Measurements from ENCODE around the gene SRPK3. TPM values are rescaled to one million over a fixed set of nuclear protein-coding genes. Genes with fewer than 3 reads are reported as not detected.
A peak's percentile ranks its signal among the peaks of the same experiment; 100 is the strongest.
"Not testable (repeated sequence)": the region's sequence is repeated elsewhere in the genome, so short reads cannot be mapped to it uniquely, and the experiment has no call there.

The SRPK3 gene, protein sequence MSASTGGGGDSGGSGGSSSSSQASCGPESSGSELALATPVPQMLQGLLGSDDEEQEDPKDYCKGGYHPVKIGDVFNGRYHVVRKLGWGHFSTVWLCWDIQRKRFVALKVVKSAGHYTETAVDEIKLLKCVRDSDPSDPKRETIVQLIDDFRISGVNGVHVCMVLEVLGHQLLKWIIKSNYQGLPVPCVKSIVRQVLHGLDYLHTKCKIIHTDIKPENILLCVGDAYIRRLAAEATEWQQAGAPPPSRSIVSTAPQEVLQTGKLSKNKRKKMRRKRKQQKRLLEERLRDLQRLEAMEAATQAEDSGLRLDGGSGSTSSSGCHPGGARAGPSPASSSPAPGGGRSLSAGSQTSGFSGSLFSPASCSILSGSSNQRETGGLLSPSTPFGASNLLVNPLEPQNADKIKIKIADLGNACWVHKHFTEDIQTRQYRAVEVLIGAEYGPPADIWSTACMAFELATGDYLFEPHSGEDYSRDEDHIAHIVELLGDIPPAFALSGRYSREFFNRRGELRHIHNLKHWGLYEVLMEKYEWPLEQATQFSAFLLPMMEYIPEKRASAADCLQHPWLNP
- 0.06 TPM in 1 of 2 replicates, not detected in the other for total RNA-seq (2014; rRNA removed; shearing (Covaris generic))

DNA sequence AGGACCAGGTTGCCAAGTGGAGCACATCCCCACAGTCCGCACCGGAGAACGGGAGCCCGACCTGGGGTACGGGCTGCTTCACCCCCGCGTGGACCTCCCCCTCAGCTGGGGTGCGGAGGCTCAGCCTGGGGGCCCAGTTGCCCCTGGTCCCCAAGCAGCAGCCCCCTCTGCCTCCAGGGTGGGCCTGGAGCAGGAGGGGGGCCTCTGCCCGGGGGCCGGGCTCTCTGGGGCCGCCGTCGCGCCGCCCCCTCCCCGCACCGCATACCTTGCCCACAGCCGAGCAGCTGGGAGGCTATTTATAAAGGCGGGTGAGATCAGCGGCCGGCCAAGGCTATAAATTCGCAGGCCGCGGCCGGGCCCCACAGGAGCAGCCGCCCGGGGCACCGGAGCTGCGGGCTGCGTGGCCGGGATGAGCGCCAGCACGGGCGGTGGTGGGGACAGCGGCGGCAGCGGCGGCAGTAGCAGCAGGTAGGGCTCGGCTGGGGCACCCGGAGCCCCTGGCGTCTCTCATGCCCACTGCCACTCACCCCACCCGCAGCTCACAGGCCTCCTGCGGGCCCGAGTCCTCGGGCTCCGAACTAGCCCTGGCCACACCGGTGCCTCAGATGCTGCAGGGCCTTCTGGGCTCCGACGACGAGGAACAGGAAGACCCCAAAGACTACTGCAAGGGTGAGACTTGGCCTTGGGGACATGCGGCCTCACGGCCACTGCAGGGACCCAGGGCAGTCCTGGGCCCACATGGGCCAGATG lies at the start of gene SRPK3:
SRPK3 (plus strand) TSS at position 364 of the 750 bp plus-strand sequence; CDS start at position 410, 46 bp downstream.
- DNase-seq (ENCODE audit: low spot score), result peak; percentile 39
- in situ Hi-C loops (cut with HindIII; ENCODE audit: low sequenced_read_pairs), result no loop called here

DNA sequence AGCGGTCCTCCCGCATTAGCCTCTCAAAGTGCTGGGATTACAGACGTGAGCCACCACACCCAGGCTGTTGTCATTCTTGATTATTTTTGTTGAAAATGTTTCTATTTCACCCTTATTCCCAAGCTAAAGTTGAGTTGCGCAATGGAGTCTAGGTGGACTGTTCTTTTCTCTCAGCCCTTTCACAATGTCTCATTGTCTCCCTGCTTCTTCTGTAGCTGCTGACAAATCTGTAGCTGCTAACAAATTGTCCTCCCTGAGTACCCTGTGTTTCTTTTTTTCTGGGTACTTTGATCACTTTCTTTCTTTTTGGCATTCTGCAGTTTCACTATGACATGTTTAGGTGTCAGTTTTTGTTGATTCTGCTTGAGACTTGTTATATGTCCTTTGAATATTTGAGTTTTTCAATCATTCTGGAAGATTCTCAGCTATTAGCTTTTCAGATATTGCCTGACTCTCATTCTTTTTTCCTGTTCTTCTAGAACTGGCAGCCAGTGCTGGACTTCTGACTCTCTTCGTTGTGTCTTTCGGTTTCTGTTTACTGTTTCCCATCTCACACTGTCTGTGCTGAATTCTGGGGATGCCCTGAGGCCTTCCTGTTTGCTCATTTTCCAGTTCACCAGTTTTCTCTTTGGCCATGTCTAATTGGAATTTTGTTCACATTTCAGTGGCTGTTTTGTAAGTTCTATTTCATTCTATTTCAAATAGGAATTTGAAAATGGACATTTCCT lies 49.6 kb upstream of the SRPK3 start:
- DNase-seq (ENCODE audit: low spot score), result no peak
- in situ Hi-C loops (cut with HindIII; ENCODE audit: low sequenced_read_pairs), result no loop called here

DNA sequence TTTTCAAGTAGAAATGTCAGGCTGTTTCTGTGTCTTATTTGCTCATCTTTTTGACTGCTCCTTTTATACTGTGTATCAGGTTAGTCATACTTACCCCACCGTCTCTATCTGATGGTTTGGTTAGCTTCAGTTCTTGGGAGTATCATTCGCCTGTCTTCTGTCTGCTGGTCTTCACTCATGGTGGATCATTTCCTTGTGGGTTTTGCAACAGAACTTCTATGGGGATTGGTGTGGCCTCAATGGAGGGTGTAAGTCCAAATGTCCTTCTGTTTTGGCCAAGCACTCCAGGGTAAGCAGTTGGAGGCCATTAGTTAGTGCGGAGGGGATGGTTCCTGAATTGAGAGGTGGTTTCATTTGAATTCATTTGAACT lies 49.0 kb upstream of the SRPK3 start:
- in situ Hi-C loops (cut with HindIII; ENCODE audit: low sequenced_read_pairs), result no loop called here

DNA sequence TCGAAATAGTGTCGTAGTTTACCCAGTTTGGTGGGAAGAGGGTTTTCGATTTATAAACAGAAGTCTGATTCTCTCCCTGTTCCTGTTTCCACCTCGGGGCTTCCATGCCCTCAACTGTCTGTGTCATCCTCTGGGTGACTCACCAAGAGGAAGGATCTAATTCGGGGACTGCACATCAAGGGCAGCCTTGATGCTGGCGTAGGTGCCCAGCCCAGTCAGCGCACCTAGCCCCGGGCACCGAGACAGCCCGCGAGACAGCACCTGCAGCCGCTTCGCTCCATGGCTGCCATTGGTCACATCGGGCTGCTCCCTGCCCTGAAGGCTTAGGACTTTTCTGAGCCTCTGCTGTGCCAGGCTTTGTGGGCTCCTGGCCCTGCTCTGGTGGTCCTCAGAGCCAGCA lies 48.4 kb upstream of the SRPK3 start:
- in situ Hi-C loops (cut with HindIII; ENCODE audit: low sequenced_read_pairs), result no loop called here
- no peak for DNase-seq (ENCODE audit: low spot score)

More for the DNA sequence above, 49.0 kb upstream of the SRPK3 start:
- DNase-seq (ENCODE audit: low spot score), result no peak

DNA sequence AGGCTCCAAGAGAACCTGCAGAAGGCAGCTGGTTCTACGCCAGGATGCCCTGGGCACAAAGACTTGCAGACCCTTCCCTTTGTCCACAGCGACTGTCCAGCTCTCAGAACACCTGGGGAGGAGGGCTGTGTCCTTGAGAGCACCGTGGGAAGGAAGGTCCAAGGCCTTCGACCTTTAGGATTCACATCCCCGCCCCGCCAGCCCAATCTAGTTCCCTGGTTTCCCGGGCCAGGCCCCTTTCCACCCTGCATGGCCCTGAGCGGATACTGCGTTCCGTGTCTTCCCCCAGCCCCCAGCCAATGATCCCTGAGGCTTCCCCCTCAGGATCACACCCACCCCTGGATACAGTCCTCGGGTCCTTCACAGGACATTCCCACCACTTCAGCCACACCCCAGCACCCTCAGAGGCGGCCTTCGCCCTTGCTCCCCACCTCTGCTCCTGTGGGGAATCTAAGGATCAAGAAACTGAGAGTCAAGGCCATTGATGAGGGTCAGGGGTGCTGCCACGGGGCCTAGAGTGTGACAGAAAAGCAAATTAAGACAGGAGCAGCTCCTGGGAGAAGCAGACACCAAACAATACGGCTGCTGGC lies 47.1 kb upstream of the SRPK3 start:
- DNase-seq (ENCODE audit: low spot score), result no peak
- in situ Hi-C loops (cut with HindIII; ENCODE audit: low sequenced_read_pairs), result no loop called here

DNA sequence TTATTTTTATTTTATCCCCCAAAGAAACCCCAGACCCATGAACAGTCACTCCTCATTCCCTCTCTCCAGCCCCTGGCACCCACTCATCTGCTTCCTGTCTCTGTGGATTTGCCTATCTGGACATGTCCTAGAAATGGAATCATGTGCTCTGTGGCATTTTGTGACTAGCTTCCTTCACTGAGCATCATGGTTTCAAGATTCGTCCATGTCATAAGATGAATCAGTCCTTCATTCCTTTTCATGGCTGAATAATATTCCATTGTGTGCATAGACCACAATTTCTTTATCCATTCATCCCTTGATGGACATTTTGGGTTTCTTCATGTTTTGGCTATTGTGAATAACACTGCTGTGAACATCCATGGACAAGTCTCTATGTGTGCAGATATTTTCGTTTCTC lies 46.0 kb upstream of the SRPK3 start:
- no peak for DNase-seq (ENCODE audit: low spot score)
- in situ Hi-C loops (cut with HindIII; ENCODE audit: low sequenced_read_pairs), result no loop called here

DNA sequence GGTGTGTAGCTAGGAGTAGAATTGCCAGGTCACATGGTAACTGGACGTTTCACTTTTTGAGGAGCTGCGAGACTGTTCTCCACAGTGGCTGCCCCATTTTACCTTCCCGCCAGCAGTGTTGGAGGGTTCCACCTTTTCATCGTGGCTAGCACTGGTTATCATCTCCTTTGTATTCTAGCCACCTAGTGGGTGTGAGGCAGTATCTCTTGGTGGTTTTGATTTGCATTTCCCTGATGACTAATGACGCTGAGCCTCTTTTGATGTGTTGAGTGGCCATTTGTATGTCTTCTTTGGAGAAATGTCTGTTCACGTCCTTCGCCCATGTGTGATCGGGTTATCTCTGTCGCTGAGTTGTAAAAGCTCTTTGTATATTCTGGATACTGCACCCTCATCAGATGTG lies 45.6 kb upstream of the SRPK3 start:
- in situ Hi-C loops (cut with HindIII; ENCODE audit: low sequenced_read_pairs), result no loop called here
- no peak for DNase-seq (ENCODE audit: low spot score)

DNA sequence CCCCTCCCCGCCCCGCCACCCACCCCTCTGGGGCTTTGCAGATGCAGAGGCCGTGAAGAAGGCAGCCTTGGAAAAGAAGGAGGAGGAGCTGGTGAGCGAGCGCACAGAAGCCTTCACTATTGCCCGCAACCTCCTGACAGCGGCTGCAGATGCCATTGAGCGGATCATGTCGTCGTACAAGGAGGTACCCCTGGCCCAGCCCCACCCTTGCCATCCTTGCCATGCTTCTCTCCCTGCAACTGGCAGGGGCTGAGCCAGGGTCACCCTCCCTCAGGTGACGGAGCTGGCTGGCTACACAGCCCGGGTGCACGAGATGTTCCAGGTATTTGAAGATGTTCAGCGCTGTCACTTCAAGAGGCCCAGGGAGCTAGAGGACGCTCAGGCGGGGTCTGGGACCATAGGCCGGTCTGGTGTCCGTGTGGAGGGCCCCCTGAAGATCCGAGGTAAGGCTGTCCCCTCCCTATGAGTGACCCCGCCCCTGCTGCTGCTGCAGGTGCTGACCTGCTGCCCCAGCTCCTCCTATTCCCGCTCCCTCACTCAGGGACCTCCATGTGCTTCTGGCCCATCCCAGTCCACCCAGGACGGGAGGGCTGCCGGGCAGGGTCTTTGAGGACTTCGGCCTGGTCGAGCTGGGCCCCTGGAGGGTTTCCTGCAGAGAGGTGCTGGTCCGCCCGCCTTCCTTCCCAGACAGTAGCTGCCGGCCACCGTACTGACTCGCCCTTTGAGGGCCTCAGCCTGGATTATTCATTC lies 44.6 kb upstream of the SRPK3 start:
- DNase-seq (ENCODE audit: low spot score), result no peak
- in situ Hi-C loops (cut with HindIII; ENCODE audit: low sequenced_read_pairs), result no loop called here

DNA sequence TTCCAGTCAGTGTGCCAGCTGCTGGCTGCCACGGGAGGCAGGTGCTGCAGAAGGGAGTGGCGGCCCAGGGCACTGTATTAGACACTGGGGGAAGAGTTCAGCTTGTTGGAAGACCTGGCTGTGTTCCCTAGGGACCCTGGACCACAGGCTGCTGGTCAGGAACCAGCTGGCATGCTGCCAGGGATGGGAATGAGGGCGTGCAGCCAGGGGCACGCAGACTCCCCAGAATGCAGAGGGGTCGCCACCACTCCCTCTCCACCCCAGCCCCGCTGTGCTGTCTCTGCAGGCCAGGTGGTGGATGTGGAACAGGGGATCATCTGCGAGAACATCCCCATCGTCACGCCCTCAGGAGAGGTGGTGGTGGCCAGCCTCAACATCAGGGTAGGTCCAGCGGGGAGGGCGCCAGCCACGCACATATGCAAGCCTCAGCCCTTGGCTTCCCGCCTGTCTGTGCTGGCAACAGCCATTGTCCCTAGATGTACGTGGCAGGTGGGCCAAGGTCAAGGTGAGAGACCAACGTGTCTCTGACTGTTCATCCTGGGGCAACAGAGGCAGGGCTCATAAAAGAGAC lies 43.9 kb upstream of the SRPK3 start:
- DNase-seq (ENCODE audit: low spot score), result no peak
- in situ Hi-C loops (cut with HindIII; ENCODE audit: low sequenced_read_pairs), result no loop called here

DNA sequence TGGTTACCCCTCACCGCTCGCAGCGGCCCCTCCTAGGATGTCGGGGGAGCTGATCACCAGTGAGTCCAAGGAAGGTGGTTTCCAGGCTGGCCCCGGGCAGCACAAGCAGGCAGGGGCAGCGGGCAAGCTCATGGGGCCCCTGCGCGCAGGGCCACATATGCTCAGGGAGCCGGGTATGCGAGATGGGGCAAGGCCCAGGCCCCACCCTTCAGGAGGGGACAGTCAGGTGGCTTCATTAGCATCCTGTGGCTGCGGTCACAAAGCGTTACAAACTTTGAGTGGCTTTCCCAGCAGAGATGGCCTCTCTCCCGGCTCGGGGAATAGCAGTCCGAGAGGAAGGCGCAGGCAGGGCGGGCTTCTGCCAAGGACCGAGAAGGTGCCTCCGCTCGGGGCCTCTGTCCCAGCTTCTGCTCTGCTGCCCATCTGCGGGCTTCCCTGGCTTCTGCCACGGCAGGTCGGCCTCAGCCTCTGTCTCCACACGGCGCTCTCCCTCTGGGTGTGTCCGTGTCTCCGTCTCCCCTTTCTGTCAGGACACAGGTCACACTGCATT lies 42.7 kb upstream of the SRPK3 start:
- in situ Hi-C loops (cut with HindIII; ENCODE audit: low sequenced_read_pairs), result no loop called here
- no peak for DNase-seq (ENCODE audit: low spot score)

DNA sequence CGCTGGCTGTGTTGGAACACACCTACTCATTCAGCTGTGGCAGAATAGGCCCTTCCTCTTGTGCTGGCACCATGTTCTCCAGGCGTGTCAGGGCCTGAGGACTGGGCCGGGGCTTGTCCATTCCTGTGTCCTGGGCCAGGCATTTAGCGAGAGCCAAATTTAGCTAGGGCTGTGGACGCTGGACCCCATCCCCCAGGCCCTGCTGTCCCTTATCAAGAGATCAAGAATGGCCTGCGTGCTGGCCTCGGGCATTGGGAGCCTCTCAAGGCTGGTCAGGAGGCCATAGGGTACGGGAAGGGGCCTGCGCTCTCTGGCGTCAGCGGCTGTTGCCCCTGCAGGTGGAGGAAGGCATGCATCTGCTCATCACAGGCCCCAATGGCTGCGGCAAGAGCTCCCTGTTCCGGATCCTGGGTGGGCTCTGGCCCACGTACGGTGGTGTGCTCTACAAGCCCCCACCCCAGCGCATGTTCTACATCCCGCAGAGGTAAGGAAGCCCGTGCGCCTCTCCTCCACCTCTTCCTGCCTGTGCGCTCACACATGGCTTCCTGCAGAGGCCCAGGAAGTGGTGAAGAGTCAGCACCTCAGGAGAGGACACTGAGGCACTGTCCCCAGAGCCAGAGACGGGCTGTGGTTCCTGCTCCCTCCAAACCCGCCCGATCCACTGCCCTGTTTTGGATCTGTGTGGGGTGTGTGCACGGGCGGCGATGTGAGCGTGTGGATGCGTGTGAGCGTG lies 40.9 kb upstream of the SRPK3 start:
- in situ Hi-C loops (cut with HindIII; ENCODE audit: low sequenced_read_pairs), result no loop called here
- DNase-seq (ENCODE audit: low spot score), result no peak

DNA sequence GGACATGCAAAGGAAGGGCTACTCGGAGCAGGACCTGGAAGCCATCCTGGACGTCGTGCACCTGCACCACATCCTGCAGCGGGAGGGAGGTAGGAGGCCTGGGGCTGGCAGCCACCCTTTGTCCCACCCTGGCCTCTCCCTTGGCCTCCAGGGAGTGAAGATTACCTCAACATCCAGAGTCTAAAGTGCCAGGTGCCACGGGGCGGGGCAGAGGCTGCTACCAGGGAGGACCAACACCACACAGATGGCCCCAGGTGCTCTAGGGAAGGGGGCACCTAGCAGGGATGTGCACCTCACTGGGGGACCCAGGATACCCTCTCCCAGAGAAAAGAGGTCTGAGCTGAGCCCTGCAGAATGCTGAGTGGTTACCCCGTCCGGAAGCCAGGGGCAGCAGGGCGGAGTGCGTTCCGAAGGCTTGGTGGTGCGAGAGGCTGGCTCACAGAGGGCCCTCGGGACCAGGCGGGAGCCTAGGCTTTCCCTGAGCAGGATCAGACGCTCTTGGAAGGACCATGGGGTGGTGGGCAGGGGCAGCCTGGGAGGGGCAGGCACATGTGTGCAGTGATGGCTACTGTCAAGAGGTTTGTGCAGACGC lies 40.1 kb upstream of the SRPK3 start:
- no peak for DNase-seq (ENCODE audit: low spot score)
- in situ Hi-C loops (cut with HindIII; ENCODE audit: low sequenced_read_pairs), result no loop called here

DNA sequence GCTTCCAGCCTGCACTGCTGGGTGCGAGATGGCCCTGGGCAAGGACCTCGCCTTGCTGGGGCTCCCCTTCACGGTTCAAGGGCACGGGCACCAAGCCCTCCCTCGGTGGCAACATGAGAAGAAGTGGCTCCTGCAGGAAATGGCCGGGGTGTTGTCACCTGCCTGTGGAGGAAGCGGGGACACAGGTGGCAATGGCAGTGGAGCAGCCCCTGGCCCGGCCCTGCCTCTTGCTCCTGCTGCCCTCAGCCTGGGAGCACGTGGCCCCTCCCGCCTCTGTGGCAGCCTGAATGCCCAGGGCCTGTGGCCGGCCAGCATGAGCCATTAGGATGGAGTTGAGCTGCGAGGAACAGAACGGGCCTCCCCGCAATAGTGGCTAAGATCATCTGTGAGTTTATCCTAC lies 39.4 kb upstream of the SRPK3 start:
- DNase-seq (ENCODE audit: low spot score), result no peak
- in situ Hi-C loops (cut with HindIII; ENCODE audit: low sequenced_read_pairs), result no loop called here

DNA sequence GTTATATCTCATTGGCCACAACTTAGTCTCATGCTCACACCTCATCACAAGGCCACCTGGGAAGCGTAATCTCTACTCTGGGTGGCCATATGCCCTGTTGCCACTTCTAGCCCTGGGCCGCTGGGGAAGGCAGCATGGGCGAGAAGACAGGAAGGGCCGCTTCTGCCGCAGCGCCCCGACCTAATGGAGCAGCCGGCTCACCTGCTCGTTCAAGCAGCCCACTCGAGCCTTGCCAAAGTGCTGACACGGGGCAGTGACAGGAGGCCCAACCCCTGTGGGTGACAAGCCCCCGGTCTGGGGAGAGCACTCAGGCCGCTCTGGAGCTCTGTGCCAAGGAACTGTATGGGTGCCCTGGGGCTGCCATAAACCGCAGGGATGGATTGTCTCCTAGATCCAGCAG lies 38.7 kb upstream of the SRPK3 start:
- in situ Hi-C loops (cut with HindIII; ENCODE audit: low sequenced_read_pairs); DNase-seq (ENCODE audit: low spot score): not testable (repeated sequence)

DNA sequence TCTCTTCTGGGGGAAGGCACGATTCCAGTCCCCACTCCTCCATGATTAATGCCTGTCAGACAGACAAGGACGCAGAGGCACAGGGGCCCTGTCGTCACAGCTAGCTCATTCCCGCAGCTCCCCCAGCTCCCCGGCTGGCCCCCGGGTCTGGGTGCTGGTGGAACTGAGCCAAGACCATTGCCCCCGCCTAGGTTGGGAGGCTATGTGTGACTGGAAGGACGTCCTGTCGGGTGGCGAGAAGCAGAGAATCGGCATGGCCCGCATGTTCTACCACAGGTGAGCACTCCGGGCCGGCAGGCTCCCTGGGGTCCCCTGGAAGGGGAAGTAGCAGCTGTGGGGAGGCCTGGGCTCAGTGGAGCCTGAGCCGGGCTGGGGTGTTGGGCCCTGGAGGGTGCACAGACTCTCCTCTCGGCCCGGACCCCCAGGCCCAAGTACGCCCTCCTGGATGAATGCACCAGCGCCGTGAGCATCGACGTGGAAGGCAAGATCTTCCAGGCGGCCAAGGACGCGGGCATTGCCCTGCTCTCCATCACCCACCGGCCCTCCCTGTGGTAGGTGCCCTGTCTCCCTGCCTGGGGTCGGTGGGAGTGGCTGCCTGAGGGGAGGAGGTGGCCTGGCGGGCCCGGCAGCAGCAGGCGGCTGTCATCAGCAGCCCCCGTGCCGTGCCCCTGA lies 37.9 kb upstream of the SRPK3 start:
- DNase-seq (ENCODE audit: low spot score); in situ Hi-C loops (cut with HindIII; ENCODE audit: low sequenced_read_pairs): not testable (repeated sequence)

DNA sequence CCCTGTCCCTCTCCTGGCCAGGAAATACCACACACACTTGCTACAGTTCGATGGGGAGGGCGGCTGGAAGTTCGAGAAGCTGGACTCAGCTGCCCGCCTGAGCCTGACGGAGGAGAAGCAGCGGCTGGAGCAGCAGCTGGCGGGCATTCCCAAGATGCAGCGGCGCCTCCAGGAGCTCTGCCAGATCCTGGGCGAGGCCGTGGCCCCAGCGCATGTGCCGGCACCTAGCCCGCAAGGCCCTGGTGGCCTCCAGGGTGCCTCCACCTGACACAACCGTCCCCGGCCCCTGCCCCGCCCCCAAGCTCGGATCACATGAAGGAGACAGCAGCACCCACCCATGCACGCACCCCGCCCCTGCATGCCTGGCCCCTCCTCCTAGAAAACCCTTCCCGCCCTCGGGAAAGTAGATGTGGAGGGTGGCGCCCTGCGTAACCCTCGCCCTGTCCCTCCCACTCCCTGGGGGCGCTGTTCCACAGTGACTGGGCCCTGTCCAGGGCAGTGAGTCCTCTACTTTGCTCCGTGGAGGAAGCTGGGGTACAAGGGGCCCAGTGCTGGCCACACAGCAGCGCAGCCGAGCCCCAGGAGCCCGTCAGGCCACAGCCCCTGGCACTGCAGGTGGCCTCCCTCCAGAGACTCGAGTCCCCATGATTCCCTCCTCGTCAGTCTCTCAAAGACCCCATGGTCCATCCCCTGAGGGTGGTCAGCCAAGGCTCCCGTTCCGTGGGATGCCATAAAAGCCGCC lies 37.2 kb upstream of the SRPK3 start:
- in situ Hi-C loops (cut with HindIII; ENCODE audit: low sequenced_read_pairs); DNase-seq (ENCODE audit: low spot score): not testable (repeated sequence)

All from G401 (cell line).